Chondrocyte (in vitro differentiated cells): ENCODE measurements around the gene GADD45GIP1. TPM values are rescaled to one million over a fixed set of nuclear protein-coding genes. Genes with fewer than 3 reads are reported as not detected.

Experiments
- DNase-seq: peaks from one replicate; pipeline ENCODE4 v3.0.0; 2021; ENCODE audit warnings: mixed read lengths, low spot score
- H3K27ac Mint-ChIP-seq: one replicate; pipeline ENCODE4 v1.8.0; 2021; ENCODE audit warnings: mild to moderate bottlenecking, moderate library complexity, mixed read lengths; ENCODE audit not compliant: unreplicated experiment
- H3K27me3 Mint-ChIP-seq: 2 replicates; pipeline ENCODE4 v1.8.0; 2021; ENCODE audit warnings: low read depth, mixed read lengths
- H3K36me3 Mint-ChIP-seq: 2 replicates; pipeline ENCODE4 v1.8.0; 2021; ENCODE audit warnings: low read depth, mixed read lengths
- H3K4me1 Mint-ChIP-seq: 2 replicates; pipeline ENCODE4 v1.8.0; 2021; ENCODE audit warnings: low read depth, mild to moderate bottlenecking, mixed read lengths
- H3K4me3 Mint-ChIP-seq: one replicate; pipeline ENCODE4 v1.8.0; 2021; ENCODE audit warnings: mild to moderate bottlenecking, moderate library complexity, mixed read lengths; ENCODE audit not compliant: unreplicated experiment
- H3K9me3 Mint-ChIP-seq: 2 replicates; pipeline ENCODE4 v1.8.0; 2021; ENCODE audit warnings: low read depth, mixed read lengths
- CTCF ChIP-seq: fragments of 200-600 bp; sonication (generic); IDR thresholded peaks from 2 replicates; pipeline ENCODE4 v1.5.0; 2021; ENCODE audit warnings: antibody characterized with exemption, mild to moderate bottlenecking, moderate library complexity
- total RNA-seq: library from RNA; stranded (reverse); gene quantifications from 3 replicates; pipeline ENCODE4 v1.2.1, GENCODE V29; 2021

The GADD45GIP1 gene
- total RNA-seq, 1 donor from 2014 or later: 29.1 TPM

- Mint-ChIP-seq H3K9me3 (no peaks in the 10 kb centered on the region), H3K27ac (no peak overlapping the region), H3K4me1 (peaks cover 8% of the 10 kb centered on the region), H3K36me3 (no peaks in the 10 kb centered on the region), H3K4me3 (no peak overlapping the region), H3K27me3 (peaks cover 2% of the 10 kb centered on the region)
- DNase-seq: no peak
- TF ChIP-seq CTCF: no peak
Observed at GRCh38 chr19:12975221-12975741, 18.3 kb upstream of the GADD45GIP1 start.

- H3K27me3 Mint-ChIP-seq: peaks cover 2% of the 10 kb centered on the region
- no peak for DNase-seq
- peaks cover 15% of the 10 kb centered on the region for H3K4me1 Mint-ChIP-seq
- TF ChIP-seq CTCF: no peak
- no peak overlapping the region for H3K4me3 Mint-ChIP-seq
- no peaks in the 10 kb centered on the region for H3K36me3 Mint-ChIP-seq
- H3K27ac Mint-ChIP-seq: no peak overlapping the region
- no peaks in the 10 kb centered on the region for H3K9me3 Mint-ChIP-seq
Observed at GRCh38 chr19:12974301-12975220, 17.5 kb upstream of the GADD45GIP1 start.

GRCh38 chr19:12973236-12973635 is 16.2 kb upstream of the GADD45GIP1 start:
- no peak for TF ChIP-seq CTCF
- Mint-ChIP-seq H3K36me3 (no peaks in the 10 kb centered on the region), H3K9me3 (no peaks in the 10 kb centered on the region), H3K4me1 (peaks cover 20% of the 10 kb centered on the region), H3K27ac (no peak overlapping the region), H3K4me3 (no peak overlapping the region), H3K27me3 (peaks cover 2% of the 10 kb centered on the region)
- DNase-seq: no peak

- no peaks in the 10 kb centered on the region for H3K9me3 Mint-ChIP-seq
- TF ChIP-seq CTCF: no peak
- no peak overlapping the region for H3K4me3 Mint-ChIP-seq
- no peak for DNase-seq
- no peaks in the 10 kb centered on the region for H3K36me3 Mint-ChIP-seq
- no peak overlapping the region for H3K27ac Mint-ChIP-seq
- H3K27me3 Mint-ChIP-seq: no peaks in the 10 kb centered on the region
- peaks cover 19% of the 10 kb centered on the region for H3K4me1 Mint-ChIP-seq
Observed at GRCh38 chr19:12970070-12970820, 13.2 kb upstream of the GADD45GIP1 start.

GRCh38 chr19:12969292-12969988 is 12.4 kb upstream of the GADD45GIP1 start, which contains the start of gene DAND5:
TSS of gene DAND5 (plus strand) at chr19:12969576. CDS start at chr19:12969661, 85 bp downstream.
- Mint-ChIP-seq H3K9me3 (no peaks in the 10 kb centered on the region), H3K4me3 (no peak within 1 kb of the TSS), H3K36me3 (no peaks in the 10 kb centered on the region), H3K27ac (no peak within 1 kb of the TSS), H3K27me3 (no peaks in the 10 kb centered on the region), H3K4me1 (peaks cover 23% of the 10 kb centered on the region)
- no peak for TF ChIP-seq CTCF
- DNase-seq: no peak
